SK-N-MC (cell line): ENCODE data around the gene ABHD2.

Experiments used
- FOXP2 ChIP-seq: optimal IDR thresholded peaks from 2 replicates; pipeline ENCODE3; 2011; ENCODE audit warnings: mild to moderate bottlenecking, moderate library complexity; ENCODE audit not compliant: insufficient read depth; ENCODE audit errors: extremely low read length, control extremely low read depth
- POLR2AphosphoS5 ChIP-seq: IDR thresholded peaks from 2 replicates; pipeline ENCODE4 v1.6.1; 2012; ENCODE audit warnings: mild to moderate bottlenecking, low read depth, low read length, borderline replicate concordance

- TF ChIP-seq FOXP2 (no peak), POLR2AphosphoS5 (no peak)
Measured at GRCh38 chr15:89144491-89144890, 56.2 kb downstream of the ABHD2 start.
